ENCODE measurements around the gene C5orf24.

GRCh38 chr5:134887593-134888159 is 41.9 kb downstream of the C5orf24 start:
- no peak for TF ChIP-seq CTCF (IDR thresholded peaks at IDR 0.05; ENCODE audit: low read depth, low read length, poor library complexity, severe bottlenecking)
- TF ChIP-seq EZH2phosphoT487 (IDR thresholded peaks at IDR 0.05; ENCODE audit: borderline replicate concordance, low read length): no peak

Data from DOHH2 (cell line).